DND-41 (cell line): ENCODE results near the gene RIOX2.

Source experiments
- EZH2 ChIP-seq: IDR thresholded peaks from 3 replicates; pipeline ENCODE4 v1.6.1; 2012; ENCODE audit warnings: borderline replicate concordance, low read depth, mild to moderate bottlenecking, moderate library complexity, low read length, inconsistent platforms; ENCODE audit not compliant: severe bottlenecking
- TF ChIP-seq, protein P1 (sequence below): IDR thresholded peaks from 2 replicates; pipeline ENCODE4 v1.5.1; 2012; ENCODE audit warnings: borderline replicate concordance, low read length, moderate library complexity, mild to moderate bottlenecking; ENCODE audit not compliant: poor library complexity, severe bottlenecking; ENCODE audit errors: extremely low read depth

GRCh38 chr3:97960993-97961766 lies 11.1 kb downstream of the RIOX2 start:
- TF ChIP-seq, protein P1, sequence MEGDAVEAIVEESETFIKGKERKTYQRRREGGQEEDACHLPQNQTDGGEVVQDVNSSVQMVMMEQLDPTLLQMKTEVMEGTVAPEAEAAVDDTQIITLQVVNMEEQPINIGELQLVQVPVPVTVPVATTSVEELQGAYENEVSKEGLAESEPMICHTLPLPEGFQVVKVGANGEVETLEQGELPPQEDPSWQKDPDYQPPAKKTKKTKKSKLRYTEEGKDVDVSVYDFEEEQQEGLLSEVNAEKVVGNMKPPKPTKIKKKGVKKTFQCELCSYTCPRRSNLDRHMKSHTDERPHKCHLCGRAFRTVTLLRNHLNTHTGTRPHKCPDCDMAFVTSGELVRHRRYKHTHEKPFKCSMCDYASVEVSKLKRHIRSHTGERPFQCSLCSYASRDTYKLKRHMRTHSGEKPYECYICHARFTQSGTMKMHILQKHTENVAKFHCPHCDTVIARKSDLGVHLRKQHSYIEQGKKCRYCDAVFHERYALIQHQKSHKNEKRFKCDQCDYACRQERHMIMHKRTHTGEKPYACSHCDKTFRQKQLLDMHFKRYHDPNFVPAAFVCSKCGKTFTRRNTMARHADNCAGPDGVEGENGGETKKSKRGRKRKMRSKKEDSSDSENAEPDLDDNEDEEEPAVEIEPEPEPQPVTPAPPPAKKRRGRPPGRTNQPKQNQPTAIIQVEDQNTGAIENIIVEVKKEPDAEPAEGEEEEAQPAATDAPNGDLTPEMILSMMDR = no peak
- no peak for TF ChIP-seq EZH2
